GM18502 (cell line): ENCODE measurements around the gene HCN4.

Source experiments
- ATAC-seq: cut with Tn5 transposase; IDR thresholded peaks from one replicate; pipeline ENCODE4 v1.9.1; 2021; ENCODE audit warnings: mild to moderate bottlenecking; ENCODE audit not compliant: unreplicated experiment, poor library complexity

HCN4 gene

DNA sequence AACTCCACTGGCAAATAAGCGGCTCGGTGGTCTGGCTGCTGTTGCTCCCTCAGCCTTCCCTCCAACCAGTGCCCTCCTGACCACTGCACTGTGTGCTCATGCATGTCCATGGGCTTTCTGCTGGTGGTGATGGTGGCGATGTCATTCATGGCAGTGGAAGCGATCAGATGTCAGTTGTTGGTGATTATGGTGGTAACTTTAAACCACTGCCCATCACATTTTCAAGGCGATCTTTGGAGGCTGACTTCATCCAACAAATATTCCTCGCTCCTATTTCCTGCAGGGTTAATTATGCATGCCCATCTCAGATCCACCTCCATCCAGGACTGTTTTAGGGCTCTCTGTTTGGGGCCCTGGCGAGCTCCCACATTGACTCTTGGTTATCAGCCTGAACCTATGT, 13.4 kb upstream of the HCN4 start:
- ATAC-seq, result no peak

DNA sequence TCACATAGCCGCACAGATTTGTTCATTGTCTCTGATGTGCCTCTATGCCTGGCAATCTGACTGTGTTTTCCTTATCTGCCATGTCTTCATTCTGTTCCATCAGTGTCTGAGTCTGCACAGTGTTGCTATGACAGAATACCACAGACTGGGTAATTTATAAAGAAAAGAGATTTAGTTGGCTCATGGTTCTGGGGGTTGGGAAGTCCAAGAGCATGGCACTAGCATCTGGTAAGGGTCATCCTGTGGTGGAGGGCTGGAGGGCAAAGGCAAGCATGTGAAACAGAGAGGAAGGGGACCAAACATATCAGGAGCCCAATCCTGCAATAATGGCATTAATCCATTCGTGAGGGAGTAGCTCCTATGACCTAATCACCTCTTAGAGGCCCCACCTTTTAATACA, 11.9 kb upstream of the HCN4 start:
- ATAC-seq, result no peak

DNA sequence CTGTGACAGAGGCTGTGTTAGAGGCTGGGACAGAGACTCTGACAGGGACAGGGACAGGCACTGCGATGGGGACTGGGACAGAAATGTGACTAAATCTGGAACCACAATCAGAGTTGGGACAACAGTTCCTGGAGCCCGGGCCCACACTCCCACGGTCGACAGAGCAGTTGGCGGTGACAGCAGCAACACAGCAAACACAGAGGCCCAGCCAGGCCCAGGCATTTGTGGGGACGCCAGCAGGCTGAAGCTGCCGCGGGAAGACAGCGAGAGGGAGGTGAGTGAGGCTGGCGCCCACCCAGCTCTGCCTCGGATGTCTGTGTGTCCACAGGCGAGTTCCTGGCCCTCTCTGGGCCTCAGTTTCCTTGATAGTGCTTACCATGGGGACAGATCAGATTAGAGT, 9.3 kb upstream of the HCN4 start:
- ATAC-seq, result no peak

DNA sequence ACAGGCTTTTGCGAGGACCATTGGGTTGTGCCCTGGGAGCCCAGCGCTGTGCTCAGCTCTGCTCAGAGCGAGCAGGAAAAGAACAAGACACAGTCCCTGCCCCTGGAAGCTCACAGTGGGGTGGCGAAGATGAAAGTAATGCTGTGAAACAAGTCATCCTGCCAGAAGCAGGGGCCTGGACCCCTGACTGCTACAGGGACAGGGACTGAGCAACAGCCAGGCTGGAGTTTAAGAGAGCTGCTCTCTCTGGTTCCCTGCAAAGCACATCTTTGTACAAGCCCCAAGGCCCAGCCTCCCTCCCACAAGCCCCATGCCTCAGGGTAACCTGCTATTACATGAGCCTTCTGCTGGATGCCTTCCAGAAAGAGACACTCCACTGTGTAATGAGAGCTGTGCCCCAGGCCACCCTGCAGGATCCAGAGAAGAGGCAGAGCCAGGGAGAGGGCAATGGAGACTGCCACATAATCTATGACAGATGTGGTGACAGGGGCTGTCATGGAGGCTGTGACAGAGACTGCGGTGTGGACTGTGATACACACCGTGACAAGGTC, 7.1 kb upstream of the HCN4 start:
- ATAC-seq, result no peak

DNA sequence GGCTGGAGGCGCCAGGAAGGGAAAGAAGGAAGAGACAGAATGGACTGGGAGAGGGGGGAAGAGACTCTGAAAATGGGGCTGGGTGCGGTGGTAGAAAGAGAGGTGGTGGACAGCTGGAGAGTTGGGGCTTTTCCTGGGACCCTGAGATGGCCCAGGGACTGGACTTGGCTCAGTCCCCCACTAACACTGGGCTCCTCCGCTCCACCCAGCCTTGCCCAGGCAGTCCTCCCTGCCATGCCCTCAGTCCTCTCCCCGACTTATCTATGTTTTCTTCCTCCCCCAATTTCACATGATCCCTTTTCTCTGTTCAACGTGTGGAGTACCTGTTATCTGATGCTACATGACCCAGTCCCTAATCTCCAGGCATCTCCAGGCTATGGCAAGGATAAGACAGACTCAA, 6.3 kb upstream of the HCN4 start:
- ATAC-seq, result no peak

DNA sequence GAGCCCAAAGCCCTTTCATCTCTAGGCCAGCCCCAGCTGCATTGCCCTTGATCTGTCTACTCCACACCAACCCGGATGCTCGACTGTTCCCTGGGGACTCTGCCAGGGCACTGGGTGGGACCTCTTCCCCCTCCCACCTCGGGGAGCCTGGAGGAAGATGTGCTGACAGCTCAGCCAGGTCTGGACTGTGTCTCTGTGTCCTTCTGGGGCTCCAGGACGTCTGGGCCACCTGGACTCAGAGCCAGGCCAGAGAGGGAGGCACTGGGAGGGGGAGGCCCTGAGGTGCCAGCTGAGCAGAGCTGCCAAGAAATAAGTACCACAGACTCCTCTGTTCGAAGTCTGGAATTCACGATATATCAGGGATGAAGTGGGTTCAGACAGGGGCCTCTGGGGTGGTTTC, 5.8 kb upstream of the HCN4 start:
- no peak for ATAC-seq

DNA sequence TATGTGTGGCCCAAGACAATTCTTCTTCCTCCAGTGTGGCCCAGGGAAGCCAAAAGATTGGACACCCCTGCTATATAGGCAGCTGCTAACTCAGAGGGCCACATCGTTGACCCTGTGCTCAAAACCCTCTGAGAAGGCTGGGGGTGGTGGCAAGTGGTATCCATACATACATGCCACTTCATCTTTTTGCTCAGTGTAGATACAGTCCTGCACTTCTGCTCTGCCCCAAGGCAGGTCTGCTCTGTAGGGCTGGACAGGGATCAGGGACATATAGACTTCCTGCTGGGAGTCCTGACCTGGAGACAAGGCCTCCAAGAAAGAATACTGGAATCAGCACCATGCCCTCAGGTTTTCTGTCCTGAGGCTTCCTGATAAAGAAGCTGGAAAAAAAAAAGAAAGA, 4.5 kb upstream of the HCN4 start:
- ATAC-seq, result no peak

DNA sequence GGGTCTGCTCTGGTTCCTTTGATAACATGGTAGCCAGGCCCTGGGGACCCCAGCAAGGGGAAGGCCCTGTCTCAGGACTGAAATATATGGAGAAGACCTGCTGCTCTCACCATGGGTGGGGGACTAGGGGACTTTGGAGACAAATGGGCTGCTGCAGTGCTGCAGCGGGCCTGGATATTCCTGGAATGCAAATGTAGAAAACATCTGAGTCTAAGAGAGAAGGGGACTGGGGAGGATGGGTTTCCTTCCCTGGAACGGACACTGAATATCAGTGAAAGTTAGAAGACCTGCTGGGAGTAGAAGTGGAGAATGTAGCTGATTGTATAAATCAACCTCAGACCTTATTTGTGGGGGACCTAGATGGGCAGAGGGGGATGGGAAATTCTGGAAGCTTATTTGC, 3.1 kb upstream of the HCN4 start:
- ATAC-seq, result no peak

DNA sequence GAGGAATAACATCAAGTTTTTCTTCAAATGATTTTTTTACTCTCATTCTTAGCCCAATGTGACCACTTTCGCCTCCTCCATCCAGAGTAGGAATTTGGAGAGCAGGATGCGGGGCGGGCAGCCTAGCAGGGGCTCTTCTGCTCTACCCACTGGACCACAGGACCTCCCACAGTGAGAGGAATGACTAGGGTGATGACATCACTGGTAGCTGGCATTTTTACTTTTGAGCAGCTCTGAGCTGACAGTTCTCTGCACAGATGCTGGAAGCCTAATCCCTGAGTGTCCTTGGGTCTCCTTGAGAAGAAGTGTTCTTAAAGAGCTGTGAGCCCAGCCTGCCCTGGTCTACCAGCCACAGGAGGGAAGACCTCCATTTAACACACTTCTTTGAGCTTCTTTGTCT, 1.4 kb upstream of the HCN4 start:
- no peak for ATAC-seq

DNA sequence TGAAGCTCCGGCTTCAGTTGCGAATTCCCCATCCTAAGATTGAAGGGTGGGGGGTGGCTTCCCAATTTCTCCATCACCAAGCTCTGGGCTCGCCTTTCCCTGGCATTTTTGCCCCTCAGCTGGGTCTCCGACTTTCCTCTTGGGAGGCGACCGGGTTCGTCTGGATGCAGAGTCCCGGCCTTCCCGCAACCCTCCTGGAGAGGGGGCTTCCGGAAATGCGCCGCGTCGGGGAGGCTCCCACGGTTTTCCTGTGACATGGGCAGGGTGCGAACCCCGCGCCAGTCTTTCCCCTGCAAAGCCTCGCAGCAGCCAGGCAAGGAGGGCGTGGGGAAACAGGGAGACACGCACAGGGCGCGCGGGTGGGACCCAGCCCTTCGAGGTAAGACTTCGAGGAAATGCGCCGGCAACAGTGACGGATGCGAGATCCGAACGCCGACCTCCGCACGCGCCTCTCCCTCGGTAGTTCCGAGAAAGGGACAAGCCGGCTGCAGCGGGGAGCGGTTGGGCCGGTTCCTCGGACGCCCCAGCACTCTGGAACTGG, 466 bp upstream of the HCN4 start:
- no peak for ATAC-seq

DNA sequence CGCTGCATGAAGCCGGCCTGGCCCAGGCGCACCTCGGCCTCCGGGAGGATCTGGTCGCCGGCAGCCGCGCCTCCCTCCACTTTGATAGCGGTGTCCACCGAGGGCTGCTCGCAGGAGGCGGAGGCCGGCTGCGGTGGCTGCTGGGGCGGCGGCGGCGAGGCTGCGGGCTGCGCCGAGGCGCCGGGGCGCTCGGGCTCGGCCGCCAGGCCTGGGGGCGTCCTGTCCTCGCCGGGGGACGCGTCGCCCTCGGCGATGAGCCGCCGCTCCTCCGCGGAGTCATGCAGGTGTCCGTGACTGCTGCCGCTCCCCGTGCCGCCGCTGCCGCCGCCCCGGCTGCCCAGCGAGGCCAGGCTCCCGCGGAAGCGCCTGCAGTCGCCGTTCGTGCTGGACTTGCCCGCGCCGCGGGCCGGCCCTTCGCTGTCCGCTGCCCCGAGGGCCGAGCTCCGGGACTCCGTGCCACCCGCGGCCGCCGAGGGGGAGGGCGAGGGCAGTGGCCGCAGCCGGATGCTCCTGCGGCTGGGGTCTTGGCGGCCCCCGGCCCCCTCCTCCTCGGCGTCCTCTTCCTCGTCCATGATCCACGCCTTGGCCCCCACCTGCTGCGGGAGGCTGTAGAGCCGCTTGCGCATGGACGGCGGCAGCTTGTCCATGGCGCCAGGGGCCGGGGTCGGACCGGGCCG, 996 bp downstream of the HCN4 start:
- ATAC-seq, result no peak

DNA sequence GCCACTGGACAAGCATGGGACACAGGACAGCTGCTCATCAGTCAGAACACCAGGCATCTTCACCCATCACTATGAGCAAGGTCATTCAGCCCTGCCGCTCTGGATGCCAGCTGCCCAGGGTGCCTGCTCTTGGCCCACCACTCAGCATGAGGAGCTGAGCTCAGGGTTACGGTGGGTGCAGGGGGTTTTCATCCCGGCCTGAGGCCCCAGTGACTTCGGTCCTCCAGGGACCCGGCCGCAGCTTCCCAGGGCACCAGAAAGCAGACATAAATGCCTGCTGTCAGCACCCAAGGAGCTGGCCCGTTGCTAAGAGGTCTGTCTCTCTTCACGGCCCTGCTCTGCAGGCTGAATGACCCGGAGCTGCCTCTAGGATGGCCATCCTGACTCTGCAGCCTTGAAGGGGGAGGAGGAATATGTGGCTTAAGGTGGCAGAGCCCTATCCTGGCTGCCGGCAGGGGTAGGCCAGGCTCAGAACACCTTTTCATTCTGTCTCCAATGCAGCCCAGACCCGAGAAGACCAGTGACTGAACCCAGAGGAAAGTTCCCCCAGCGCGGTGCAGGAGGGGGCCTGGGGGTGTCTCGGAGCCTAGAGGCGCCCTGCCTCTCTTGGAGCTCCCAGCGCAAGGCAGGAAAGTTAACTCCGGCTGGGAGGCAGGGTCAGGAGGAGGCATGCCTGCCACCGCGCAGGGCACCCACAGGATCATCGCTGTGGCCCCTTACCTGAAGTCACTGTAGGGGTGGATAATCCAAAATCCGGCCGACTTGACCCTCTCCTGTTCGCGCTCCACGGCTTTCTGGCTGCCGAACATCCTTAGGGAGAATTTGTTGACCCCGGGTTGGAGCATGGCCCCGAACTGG, 1.8 kb downstream of the HCN4 start:
- no peak for ATAC-seq

DNA sequence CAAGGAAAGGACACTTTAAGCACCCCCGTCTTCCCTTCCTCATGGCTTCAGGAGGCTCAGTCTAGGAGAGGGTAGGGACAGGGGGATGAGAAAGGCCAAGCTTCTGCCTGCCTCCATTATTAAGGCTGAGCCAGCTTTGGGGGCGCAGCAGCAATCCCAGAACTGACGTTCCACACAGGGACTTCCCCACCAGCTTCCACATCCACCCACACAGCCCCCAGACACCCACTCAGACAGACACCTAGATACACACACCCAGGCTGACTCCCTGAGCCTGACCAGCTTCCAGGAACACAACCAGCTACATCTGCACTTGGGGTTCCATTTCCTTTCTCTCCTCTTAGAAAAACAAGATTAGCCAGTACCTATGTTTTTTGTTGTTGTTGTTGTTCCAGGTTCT, 4.7 kb downstream of the HCN4 start:
- ATAC-seq, result no peak

DNA sequence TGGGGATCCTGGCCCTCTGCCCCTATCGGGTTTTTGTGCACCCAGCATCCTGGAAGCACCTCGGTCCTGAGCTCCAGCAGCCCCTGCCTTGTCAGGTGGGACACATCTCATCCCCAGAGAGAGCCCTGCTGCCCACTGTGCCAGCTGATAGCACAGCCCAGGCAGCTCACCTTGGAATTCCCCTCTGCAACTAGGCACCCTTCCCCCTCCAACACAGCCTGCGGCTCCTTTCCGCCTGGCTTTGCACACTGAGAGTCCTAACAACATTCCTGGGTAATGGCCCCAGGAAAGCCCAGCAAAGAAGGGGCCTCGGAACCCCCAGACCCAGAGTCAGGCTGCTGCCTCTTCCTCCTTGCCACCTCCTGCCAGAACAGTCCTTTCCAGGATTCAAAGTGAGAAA, 5.9 kb downstream of the HCN4 start:
- ATAC-seq, result no peak

DNA sequence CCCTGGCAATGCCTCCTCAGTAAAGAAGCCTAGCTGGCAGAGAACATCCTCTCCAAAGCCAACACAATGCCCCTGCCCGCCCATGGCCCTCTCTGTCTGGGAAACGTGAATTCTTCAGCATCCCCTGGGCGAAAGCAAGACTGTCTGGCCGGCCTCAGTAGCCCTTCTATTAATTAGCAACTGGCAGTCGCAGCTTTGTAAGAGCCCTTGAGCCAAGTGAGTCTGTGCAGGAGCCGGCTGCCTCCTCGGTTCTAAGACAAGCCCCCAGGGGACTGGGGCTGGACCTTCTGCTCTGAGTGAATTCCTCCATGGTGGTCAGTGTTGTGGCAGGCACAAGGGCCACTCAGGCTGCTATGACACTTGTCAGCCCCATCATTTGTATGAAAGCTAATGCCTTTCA, 7.4 kb downstream of the HCN4 start:
- ATAC-seq, result no peak

DNA sequence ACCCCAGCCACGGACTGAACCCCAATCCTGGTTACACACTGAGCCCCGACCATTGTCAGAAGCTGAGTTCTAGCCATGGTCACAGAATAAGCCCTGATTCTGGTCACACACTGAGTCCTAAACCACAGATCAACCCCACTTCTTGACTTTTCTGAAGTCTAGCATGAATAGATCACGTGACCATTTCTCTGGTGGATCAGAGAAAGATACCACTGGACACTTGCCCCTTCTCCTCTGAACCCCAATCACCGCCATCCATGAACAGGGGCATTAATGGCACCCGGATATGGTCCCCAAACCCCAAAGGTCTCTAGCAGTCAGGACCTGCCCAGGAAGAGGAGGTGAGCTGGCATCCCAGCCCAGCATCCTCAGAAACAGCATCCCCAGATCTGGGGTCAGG, 9.1 kb downstream of the HCN4 start:
- no peak for ATAC-seq

DNA sequence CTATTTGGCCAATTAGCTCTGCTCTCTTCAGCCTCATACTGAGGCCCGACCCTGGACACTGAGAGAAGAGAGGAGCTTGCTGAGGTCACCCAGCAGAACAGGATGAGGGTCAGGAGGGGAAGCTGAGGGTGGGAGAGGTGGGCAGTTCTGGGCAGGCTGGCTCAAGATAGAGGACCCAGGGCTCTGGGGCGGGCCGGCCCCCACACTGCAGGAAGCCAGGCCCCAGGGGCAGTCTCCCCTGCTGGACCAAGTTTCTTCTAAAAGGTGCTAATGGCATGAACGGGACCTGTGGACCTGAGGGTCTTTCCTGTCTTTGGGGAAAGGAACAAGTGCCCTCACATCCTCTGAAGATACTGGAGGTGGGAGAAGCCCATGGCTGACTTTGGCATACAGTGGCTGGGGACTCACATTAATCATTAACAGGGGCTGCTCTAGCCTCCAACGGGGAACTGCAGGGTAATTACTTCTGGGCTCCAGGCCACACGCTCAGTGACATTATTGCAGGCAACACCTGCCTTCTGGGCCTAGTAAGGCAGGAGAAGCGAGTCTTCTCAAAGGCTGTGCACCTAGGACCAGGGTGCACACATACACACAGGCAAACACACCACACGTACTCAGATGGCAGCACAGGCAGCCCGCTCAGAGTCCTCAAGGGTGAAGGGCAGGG, 10.6 kb downstream of the HCN4 start:
- no peak for ATAC-seq

DNA sequence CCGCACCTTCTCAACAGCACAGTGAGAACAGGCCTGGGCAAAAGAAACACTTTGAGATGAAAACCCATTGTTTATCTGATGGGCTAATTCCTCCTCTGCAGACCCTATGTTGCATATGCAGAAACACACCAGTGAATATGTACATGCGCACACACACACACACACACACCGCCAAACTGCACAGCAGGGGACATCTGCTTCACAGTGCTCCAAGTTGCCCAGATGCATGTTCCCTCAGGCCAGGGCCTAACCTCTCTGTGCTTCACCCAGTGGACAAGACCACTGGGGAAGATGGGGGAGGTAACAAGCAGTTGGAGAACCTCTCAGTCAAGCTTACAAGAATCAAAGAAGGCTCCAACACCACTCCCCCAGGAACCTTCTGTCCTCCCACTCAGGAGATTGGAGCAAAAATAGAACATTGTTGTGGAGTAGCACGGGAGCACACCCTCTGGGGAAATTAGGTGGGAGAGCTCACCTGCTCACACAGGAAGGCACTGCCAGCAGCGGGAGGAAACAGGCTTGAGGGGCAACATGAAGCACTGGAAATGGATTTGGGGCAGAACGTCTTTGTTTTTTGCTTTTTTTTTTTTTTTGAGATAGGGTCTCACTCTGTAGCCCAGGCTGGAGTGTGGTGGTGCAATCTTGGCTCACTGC, 13.0 kb downstream of the HCN4 start:
- ATAC-seq, result no peak

DNA sequence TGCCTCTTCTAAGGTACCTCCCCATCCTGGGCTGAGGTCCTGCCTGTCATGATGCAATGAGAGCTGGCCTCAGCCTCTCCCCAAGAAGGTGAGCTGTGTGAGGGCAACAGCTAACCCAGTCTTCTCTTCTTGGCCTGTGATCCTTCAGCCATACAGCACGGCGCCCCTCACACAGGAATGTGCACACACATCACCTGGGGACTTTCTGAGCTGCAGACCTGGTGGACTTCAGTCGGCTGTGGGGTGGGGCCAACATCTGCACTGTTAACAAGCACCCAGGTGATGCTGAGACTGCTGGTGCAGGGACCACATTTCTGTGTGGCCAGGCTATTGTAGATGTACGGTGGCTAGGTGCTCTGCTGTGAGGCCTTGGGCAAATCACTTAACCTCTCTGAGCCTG, 14.5 kb downstream of the HCN4 start:
- no peak for ATAC-seq

DNA sequence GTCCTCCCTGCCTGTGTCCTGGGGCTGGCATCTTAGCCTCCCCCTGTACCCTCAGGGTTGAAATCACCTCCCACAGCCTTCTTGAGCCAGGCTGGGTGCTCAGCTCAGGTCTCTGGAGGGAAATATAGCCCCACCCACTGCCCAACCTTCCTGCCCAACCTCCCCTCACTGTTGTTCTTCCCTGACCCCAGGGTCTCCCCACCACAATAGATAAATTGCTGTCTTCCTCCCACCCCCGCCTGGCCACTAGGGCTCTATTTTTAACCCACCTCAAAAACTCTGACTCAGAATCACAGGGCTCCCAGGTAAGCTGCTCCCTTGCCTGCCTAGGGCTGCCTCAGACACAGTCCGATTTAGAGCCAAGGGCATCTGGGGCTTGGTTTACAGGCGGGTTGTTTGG, 15.0 kb downstream of the HCN4 start:
- no peak for ATAC-seq
